SK-N-SH (cell line): ENCODE data around the gene MAGEC2.

ENCODE experiments used
- FOXJ3 ChIP-seq: sonication (generic); formaldehyde crosslinking; IDR thresholded peaks from 2 replicates; pipeline ENCODE4 v1.5.1; 2020; ENCODE audit warnings: mild to moderate bottlenecking, missing genetic modification reagents
- MXI1 ChIP-seq: IDR thresholded peaks from 2 replicates; pipeline ENCODE4 v1.6.1; 2012; ENCODE audit warnings: mild to moderate bottlenecking, low read depth, low read length, improper control_type of control experiment
- PBX3 ChIP-seq: IDR thresholded peaks from 2 replicates; pipeline ENCODE4; 2012
- POLR2AphosphoS5 ChIP-seq: IDR thresholded peaks from 2 replicates; pipeline ENCODE4 v1.6.1; 2012; ENCODE audit warnings: low read depth, low read length
- RAD21 ChIP-seq: IDR thresholded peaks from 2 replicates; pipeline ENCODE4 v1.6.1; 2012; ENCODE audit warnings: mild to moderate bottlenecking, low read length
- TEAD4 ChIP-seq: IDR thresholded peaks from 2 replicates; pipeline ENCODE4 v1.4.0; 2012; ENCODE audit warnings: mild to moderate bottlenecking, borderline replicate concordance; ENCODE audit not compliant: insufficient read depth
- TF ChIP-seq, protein P1 (sequence below): fragments of 200-600 bp; sonication (generic); IDR thresholded peaks from 2 replicates; pipeline ENCODE4 v1.6.1; 2017; ENCODE audit warnings: antibody characterized with exemption, mild to moderate bottlenecking, moderate library complexity
- TF ChIP-seq, protein P2 (sequence below): IDR thresholded peaks from 2 replicates; pipeline ENCODE4 v1.4.0; 2012; ENCODE audit warnings: low read depth, borderline replicate concordance

DNA sequence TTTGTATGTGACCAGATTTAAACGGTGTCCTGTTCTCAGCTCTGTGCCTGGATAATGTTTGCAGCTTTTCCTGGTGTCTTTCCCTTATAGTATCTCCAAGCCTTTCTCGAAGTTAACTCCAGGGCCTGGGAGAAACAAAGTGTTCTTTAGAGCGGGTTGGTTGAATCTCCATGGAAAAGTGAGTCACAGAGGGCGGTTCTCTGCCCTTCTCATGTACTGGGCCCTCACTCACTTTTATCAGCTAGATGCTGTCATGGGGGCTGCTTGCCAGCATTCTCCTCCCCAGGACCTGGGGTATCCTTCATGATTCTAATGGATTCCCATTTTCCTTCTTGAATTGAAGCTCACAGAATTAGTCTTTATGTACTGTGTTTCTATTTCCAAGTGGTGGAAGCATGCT lies 46.1 kb upstream of the MAGEC2 start:
- no peak for TF ChIP-seq MXI1
- TF ChIP-seq, protein P1, sequence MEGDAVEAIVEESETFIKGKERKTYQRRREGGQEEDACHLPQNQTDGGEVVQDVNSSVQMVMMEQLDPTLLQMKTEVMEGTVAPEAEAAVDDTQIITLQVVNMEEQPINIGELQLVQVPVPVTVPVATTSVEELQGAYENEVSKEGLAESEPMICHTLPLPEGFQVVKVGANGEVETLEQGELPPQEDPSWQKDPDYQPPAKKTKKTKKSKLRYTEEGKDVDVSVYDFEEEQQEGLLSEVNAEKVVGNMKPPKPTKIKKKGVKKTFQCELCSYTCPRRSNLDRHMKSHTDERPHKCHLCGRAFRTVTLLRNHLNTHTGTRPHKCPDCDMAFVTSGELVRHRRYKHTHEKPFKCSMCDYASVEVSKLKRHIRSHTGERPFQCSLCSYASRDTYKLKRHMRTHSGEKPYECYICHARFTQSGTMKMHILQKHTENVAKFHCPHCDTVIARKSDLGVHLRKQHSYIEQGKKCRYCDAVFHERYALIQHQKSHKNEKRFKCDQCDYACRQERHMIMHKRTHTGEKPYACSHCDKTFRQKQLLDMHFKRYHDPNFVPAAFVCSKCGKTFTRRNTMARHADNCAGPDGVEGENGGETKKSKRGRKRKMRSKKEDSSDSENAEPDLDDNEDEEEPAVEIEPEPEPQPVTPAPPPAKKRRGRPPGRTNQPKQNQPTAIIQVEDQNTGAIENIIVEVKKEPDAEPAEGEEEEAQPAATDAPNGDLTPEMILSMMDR, result no peak
- TF ChIP-seq FOXJ3 (CRISPR knock-in tag), result no peak
- TF ChIP-seq RAD21, result no peak
- TF ChIP-seq TEAD4, result no peak
- TF ChIP-seq, protein P2, sequence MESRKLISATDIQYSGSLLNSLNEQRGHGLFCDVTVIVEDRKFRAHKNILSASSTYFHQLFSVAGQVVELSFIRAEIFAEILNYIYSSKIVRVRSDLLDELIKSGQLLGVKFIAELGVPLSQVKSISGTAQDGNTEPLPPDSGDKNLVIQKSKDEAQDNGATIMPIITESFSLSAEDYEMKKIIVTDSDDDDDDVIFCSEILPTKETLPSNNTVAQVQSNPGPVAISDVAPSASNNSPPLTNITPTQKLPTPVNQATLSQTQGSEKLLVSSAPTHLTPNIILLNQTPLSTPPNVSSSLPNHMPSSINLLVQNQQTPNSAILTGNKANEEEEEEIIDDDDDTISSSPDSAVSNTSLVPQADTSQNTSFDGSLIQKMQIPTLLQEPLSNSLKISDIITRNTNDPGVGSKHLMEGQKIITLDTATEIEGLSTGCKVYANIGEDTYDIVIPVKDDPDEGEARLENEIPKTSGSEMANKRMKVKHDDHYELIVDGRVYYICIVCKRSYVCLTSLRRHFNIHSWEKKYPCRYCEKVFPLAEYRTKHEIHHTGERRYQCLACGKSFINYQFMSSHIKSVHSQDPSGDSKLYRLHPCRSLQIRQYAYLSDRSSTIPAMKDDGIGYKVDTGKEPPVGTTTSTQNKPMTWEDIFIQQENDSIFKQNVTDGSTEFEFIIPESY, result no peak
- no peak for TF ChIP-seq PBX3
- TF ChIP-seq POLR2AphosphoS5, result no peak
